Measurements from ENCODE around the gene CCR4.
"Not testable (repeated sequence)": the region's sequence is repeated elsewhere in the genome, so short reads cannot be mapped to it uniquely, and the experiment has no call there.

Gene CCR4

DNA sequence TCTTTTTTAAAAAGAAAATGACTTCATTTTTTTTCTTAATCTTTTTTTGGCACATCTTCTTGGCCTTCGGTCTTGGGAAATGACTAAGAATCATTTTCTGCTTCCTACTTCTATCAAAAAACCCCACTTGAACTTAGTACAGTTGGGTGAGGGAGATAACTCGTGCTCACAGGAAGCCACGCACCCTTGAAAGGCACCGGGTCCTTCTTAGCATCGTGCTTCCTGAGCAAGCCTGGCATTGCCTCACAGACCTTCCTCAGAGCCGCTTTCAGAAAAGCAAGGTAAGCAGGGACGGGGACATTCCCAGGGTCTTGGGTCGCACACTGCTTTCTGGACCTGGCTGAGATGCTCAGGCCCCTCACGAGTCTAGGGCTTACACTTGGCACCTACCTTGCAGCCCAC is at the start of gene CCR4:
Gene CCR4 (plus strand): TSS at position 235 of the 402 bp plus-strand sequence. CDS start 1,779 bp downstream, outside the sequence.
- peak; percentile 44 for DNase-seq (ENCODE audit: low read depth)

DNA sequence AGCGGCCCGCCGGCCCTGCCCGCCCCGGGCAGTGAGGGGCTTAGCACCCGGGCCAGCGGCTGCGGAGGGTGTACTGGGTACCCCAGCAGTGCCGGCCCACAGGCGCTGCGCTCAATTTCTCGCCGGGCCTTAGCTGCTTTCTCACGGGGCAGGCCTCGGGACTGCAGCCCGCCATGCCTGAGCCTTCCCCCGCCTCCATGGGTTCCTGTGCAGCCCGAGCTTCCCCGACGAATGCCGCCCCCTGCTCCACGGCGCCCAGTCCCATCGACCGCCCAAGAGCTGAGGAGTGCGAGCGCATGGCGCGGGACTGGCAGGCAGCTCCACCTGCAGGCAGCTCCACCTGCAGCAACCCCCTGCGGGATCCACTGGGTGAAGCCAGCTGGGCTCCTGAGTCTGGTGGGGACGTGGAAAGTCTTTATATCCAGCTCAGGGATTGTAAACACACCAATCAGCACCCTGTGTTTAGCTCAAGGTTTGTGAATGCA is 48.5 kb upstream of the CCR4 start:
- DNase-seq (ENCODE audit: low read depth) = peak; percentile 29

DNA sequence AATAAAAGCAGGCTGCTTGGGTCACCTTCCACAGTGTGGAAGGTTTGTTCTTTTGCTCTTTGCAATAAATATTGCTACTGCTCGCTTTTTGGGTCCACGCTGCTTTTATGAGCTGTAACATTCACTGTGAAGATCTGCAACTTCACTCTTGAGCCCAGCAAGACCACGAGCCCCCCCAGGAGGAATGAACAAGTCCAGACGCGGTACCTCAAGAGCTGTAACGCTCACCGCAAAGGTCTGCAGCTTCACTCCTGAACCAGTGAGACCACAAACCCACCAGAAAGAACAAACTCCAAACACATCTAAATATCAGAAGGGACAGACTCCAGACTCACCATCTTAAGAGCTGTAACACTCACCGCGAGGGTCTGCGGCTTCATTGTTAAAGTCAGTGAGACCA is 47.5 kb upstream of the CCR4 start:
- no peak for DNase-seq (ENCODE audit: low read depth)

DNA sequence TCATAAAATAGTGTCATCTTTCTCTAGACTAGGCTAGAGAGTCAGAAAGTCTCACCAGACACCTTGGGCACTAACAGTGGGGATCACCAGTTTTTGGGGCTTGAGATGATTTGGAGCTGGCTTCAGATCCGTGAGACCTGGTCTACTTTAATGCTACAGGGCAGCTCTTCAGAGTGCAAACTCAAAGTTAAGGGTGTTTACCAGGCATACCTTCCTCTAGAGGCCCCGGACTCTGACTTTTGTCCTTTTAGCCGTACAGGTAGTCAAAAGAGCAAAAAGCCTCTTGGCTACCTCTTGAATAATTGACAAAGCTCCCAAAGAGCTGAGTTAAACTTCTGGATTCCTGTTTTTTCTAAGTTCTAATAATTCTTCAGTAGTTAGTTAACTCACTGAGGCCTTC is 41.4 kb upstream of the CCR4 start:
- DNase-seq (ENCODE audit: low read depth) = no peak

DNA sequence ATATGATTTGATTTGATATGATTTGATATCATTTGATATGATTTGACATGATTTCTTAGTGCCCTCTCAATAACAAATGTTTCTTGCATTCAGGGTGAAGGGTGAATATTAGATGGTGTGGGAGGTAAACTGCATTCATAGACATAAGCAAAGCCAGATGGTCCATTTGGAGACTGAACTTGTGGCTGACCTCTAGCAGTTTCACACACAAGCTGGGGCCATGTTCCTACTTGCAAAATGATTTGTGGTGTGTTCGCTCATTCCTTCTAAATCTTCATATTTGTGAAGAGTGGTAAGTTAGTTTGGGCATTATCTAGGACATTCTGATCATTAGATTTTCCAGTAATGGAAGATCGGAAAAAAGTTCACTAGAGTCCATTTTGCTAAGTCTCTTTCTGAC is 40.5 kb upstream of the CCR4 start:
- no peak for DNase-seq (ENCODE audit: low read depth)

DNA sequence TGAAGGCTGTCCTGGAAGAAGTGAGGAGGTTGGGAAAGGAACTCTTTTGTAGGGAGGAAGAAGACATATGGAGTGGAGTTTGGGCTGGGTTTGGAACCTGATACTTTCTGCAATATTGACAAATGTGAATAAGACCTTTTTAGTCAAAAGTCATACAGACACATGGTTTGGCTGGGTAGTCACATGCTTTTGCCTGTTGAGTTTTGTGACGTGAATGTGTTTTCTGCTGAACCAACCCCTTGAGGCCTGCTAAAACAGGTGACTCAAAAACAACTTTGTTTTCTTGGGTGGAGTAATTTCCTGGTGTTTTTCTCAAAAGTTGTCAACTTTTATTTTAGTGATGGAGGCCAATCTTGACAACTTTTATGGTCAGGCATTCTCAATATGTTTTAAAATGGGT is 39.4 kb upstream of the CCR4 start:
- DNase-seq (ENCODE audit: low read depth) = no peak

DNA sequence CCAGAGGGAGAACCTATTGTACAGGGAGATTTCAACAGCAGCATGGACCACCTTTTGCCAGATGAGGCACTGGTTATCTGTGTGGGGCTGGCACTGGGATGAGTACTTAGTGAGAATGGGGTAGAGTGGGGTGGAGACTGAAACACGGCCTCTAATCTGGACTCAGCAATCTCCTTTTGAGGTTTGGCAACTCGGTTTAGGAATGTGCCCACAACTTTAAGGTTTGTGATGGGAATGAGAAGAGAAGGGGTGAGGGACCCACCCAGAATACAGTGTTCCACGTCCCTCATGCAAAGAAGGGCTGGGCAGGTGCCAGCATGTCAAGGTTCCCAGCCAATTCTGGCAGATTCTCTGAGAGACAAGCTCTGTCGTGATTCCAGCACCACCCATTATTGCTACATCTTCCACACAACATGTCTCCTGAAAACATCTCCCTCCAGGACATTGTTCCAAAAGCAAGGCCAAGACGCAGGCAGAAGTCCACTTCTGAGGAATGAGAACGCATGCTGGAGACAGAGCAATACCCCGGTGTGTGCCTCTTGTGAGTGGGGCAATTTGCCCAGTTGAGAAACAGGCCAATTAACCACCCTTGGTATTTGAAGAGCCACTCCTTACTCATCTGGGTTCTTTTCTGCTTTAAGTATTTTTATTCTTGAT is 37.5 kb upstream of the CCR4 start:
- DNase-seq (ENCODE audit: low read depth) = no peak

DNA sequence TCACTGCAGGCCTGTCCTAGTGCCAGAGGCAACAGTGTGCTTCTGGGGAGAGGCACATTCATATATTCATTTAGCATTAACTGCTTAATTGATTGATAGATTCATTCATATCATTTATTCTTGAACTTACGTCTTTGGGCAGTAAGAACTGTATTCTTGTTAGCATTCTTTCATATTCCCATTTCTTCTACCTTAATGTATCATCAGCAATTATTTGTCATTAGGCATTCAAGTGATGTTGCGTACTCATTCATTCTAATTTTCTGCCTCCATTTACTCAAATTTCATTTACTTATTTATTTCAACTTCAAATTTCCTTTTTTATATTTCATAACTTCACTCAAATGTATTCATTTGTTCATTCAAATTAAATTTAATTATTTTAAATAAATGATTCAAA is 31.5 kb upstream of the CCR4 start:
- DNase-seq (ENCODE audit: low read depth) = no peak

DNA sequence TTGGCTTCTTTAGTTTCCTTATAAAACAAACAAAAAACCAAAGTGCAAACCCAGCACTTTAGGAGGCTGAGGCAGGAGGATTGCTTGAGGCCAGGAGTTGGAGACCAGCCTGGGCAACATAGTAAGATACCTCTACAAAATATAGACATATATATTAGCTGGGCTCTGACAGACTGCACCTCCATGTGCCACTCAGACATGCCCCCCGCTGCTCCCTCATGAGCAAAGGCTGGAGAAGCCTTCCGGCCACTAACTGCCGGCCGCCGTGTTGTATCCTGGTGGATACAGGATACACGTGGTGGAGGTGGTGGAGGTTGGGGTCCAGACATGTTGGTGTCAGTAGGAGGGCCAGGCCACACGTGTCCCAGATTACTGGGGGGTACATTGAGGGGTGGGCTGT is 29.4 kb upstream of the CCR4 start:
- DNase-seq (ENCODE audit: low read depth) = no peak

DNA sequence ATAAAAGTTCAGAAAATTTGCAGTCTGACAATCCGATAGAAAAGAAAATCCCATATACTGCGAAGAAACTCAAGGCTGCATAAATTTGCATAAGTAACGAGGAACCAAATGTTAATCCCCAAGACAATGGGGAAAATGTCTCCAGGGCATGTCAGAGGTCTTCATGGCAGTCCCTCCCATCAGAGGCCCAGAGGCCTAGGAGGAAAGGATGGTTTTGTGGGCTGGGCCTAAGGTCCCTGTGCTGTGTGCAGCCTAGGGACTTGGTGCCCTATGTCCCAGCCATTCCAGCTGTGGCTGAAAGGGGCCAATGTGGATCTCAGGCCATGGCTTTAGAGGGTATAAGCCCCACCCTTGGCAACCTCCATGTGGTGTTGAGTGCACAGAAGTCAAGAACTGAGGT is 21.3 kb upstream of the CCR4 start:
- DNase-seq (ENCODE audit: low read depth) = no peak

DNA sequence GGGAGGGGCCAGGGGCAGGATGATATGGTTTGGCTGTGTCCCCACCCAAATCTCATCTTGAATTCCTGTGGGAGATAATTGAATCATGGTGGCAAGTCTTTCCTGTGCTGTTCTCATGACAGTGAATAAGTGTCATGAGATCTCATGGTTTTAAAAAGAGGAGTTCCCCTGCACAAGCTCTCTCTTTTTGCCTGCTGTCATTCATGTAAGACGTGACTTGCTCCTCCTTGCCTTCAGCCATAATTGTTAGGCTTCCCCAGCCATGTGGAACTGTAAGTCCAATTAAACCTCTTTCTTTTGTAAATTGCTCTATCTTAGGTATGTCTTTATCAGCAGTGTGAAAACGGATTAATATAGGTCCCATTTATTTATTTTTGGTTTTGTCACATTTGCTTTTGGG is 20.2 kb upstream of the CCR4 start:
- not testable (repeated sequence) for DNase-seq (ENCODE audit: low read depth)

DNA sequence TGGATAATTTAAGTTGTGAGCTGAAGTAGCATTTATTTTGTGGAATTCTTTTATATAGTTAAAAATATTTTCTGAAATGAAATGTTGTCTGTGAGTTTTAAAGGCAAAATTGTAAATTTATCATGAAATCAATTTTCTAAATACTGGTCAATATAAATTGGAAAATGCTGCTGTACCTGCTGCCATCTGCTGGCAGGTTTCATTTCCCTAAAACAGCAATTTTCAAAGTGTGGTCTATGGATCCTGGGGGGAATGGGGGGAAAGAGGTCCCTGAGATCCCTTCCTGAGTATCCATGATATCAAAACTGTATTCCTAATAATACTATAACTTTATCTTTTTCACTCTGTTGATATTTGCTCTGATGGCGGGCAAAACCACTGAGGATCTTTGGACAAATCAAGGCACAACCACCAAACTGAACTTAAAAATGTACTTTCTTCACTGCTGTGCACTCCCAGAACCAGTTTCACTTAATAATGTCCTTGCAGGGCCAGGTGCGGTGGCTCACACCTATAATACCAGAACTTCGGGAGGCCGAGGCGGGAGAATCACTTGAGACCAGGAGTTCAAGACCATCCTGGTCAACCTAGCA is 17.2 kb upstream of the CCR4 start:
- no peak for DNase-seq (ENCODE audit: low read depth)

DNA sequence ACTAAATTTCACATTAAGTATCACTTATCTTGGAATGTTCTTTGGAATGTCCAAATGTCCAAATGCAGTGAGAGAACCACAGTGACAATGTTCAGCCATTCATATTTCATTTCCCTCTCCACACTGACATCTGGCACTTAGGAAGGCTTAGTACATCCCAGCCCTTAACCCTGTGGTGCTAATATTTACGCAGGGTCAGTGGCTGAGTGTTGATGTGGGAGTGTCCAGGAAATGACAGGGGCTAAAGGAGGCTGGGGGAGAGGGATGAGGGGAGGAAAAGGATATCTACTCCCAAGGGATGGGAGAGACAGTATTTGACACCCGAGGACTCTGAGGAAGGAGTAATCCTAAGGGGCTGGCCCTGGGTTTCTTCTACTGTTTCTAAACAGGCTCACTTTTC is 14.1 kb upstream of the CCR4 start:
- no peak for DNase-seq (ENCODE audit: low read depth)

DNA sequence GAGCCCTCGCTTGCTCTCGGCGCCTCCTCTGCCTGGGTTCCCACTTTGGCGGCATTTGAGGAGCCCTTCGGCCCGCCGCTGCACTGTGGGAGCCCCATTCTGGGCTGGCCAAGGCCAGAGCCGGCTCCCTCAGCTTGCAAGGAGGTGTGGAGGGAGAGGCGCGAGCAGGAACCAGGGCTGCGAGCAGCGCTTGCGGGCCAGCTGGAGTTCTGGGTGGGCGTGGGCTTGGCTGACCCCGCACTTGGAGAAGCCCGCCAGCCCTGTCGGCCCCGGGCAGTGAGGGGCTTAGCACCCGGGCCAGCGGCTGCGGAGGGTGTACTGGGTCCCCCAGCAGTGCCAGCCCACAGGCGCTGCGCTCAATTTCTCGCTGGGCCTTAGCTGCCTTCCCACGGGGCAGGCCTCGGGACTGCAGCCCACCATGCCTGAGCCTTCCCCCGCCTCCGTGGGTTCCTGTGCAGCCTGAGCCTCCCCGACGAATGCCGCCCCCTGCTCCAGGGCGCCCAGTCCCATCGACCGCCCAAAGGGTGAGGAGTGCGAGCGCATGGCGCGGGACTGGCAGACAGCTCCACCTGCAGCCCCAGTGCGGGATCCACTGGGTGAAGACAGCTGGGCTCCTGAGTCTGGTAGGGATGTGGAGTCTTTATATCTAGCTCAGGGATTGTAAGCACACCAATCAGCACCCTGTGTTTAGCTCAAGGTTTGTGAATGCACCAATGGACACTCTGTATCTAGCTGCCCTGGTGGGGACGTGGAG is 11.7 kb upstream of the CCR4 start:
- not testable (repeated sequence) for DNase-seq (ENCODE audit: low read depth)

DNA sequence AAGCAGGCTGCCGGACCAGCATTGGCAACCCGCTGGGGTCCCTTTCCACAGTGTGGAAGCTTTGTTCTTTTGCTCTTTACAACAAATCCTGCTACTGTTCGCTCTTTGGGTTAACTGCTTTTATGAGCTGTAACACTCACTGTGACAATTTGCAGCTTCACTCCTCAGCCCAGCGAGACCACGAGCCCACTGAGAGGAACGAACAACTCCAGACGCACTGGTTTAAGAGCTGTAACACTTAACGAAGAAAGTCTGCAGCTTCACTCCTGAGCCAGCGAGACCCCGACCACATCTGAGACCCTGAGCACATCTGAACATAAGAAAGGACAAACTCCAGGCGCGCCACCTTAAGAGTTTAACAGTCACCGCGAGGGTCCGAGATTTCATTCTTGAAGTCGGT is 10.7 kb upstream of the CCR4 start:
- no peak for DNase-seq (ENCODE audit: low read depth)

DNA sequence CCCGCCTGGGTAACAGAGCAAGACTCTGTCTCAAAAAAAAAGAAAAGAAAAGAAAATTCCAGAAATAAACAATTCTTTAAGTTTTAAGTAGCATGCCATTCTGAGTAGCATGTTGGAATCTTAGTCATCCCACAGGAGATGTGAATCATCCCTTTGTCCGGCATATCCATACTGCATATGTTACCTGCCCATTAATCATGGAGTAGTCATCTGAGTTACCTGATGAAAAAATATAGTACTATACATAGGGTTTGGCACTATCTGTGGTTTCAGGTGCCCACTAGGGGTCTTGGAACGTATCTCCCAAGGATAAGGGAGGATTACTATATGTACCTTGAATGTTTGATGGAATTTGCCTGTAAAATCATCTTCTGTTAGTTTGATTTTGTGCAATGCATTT is 6.3 kb upstream of the CCR4 start:
- no peak for DNase-seq (ENCODE audit: low read depth)

DNA sequence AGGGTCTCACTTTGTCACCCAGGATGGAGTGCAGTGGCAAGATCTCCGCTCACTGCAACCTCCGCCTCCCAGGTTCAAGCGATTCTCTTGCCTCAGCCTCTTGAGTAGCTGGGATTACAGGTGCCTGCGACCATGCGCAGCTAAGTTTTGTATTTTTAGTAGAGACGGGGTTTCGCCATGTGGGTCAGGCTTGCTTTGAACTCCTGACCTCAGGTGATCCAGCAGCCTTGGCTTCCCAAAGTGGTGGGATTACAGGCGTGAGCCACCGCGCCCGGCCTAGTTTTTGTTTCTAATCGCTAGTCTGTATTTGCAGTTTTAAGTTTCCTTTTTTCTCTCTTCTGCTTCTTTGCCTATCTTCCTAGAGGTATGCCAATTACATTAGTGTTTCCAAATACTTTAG is 5.8 kb upstream of the CCR4 start:
- DNase-seq (ENCODE audit: low read depth) = not testable (repeated sequence)

DNA sequence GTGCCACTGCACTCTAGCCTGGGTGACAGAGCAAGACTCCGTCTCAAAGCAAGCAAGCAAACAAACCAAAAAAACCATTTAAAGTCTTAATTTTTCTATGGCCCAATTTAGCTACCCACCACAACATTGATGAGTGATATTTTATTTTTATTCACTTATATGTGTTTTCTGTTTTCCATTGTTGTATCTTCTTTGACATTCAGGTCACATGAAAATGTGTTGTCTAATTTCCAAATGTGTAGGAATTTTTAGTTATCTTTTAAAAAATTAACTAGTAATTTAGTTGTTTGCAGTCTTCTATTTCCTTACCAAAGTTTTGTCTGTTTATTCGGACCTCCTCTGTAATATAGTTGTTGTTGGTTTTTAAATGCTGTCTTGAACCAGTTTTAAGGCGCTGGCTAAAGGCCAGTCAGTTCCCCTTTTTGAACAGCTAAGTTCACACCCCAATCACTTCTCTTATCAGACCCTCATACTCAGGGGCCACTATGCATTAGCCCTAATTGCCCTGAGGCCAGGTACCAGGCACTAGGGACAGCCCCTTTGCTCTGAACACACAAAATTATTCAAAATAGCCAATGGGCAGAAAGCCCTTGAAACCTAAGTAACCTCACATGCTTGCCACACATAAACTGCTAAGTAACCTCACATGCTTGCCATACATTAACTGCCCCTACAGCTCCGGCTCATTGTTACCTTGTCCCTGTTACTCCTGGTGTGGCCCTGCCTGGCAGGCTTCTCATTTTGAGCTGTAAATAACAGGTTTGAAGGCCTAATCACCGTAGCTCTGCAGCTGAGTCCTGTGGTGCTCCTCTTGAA is 4.3 kb upstream of the CCR4 start:
- DNase-seq (ENCODE audit: low read depth) = no peak

DNA sequence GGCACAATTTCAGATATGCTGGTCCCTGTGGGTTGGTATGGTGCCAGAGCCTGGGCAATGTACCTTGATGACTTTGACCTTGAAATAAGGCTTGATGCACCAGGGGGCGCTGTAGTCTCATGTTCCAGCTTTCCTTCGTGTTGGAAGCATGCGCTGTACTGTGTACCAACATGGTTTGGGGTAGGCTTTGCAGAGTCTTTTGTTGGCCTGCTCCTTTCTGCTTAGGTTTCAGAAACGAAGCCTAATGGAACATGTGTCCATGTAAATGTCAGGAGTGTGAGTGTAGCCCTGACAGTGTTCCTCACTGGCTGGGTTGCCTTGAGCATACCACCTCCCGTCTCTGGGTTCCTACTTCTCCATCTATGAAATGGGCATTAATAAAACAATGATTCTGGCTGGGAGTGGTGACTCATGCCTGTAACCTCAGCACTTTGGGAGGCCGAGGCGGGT is 3.6 kb upstream of the CCR4 start:
- DNase-seq (ENCODE audit: low read depth) = peak; percentile 84

DNA sequence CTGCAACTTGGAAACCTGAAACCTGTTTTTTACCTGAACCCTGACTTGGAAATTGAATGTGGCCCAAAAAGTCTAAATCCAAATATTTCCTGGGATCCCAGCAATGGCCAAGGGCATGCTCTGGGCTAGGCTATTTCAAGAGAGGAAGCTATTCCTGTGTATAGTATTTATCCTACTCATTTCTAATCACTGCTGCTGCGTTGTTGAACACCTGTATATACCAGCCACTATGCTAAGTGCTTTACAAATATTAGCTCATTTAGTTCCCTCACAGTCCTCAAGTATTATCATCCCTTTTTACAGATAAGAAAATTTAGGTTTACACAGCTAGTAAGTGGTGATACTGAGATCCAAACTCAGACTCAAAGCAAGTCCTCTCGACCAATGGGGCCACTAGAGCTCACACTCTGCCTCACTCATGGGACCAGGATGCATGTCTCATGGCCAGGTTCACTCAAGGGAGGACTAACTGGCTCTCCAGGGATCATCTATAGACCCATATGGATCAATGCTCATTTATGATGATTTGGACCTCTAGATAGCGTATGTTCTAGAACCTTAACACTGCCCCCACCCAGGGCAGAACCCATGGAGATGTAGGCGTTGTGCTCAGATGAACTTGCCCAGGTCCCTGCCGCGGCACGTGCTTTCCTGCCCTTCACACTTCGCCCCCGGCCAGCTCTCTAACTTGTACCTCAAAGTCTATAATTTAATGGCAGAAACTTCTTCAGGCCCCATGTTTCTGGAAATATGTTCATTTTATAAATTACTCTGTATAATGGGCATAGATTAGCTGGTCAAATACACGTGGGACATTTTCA is 2.6 kb upstream of the CCR4 start:
- DNase-seq (ENCODE audit: low read depth) = no peak

DNA sequence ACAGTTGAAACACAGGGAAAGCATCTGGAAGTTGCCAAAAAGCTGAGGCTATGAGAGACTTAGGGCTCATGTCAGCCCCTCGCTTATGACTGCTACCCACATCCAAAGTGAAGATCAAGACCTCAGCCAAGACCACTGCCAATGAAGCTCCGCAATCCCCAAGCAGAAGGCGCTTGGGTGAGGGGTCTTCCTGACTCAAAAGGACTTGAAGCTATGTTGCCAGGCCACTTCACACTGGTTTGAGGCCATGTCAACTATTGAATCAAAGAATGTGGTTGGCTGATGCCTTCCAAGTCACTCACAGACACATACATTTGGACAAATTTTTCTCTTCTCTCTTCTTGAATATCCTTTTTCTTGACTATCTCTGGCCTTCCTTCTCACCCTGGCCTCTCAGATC is 928 bp upstream of the CCR4 start:
- DNase-seq (ENCODE audit: low read depth) = no peak
